BJ (cell line): ENCODE results near the gene OGDH. TPM values are rescaled to one million over a fixed set of nuclear protein-coding genes. Genes with fewer than 3 reads are reported as not detected.
"Not testable (repeated sequence)": the region's sequence is repeated elsewhere in the genome, so short reads cannot be mapped to it uniquely, and the experiment has no call there.

ENCODE experiments used
- CTCF ChIA-PET: fragments of 350-600 bp; formaldehyde crosslinking; extraction: SDS; loops from one replicate; lab custom pipeline; 2021; ENCODE audit warnings: antibody characterized with exemption, inconsistent platforms; lab: Yijun Ruan, JAX
- POLR2A ChIA-PET: fragments of 300-600 bp; sonication (Branson Sonifier 250); formaldehyde crosslinking; extraction: SDS; loops from one replicate; lab custom pipeline; 2021; ENCODE audit warnings: antibody characterized with exemption; lab: Charles Lee
- DNase-seq: peaks from one replicate; pipeline ENCODE4 v3.0.0-alpha.2; 2011; ENCODE audit warnings: low read depth
- H3K27me3 ChIP-seq: 2 replicates; pipeline ENCODE4 v1.6.0; 2011; ENCODE audit warnings: low read length; ENCODE audit not compliant: control insufficient read depth, insufficient read depth
- H3K36me3 ChIP-seq: 2 replicates; pipeline ENCODE4 v1.5.1; 2011; ENCODE audit warnings: low read length; ENCODE audit not compliant: control insufficient read depth, insufficient read depth
- H3K4me3 ChIP-seq: 2 replicates; pipeline ENCODE4 v1.5.1; 2011; ENCODE audit warnings: low read depth, mild to moderate bottlenecking, control low read depth, low read length
- polyA plus RNA-seq: library from polyadenylated mRNA; depleted of rRNA; stranded (reverse); fragments of >200 nt; gene quantifications from 2 replicates; pipeline ENCODE4 v1.2.3, GENCODE V29; 2011
- TF ChIP-seq, protein P1 (sequence below): IDR thresholded peaks from 2 replicates; pipeline ENCODE4 v1.5.1; 2011; ENCODE audit warnings: low read depth, mild to moderate bottlenecking, control low read depth, inconsistent platforms, low read length, moderate library complexity; ENCODE audit not compliant: insufficient read depth

OGDH gene
- polyA plus RNA-seq, 1 experiment: 51.3 TPM

DNA sequence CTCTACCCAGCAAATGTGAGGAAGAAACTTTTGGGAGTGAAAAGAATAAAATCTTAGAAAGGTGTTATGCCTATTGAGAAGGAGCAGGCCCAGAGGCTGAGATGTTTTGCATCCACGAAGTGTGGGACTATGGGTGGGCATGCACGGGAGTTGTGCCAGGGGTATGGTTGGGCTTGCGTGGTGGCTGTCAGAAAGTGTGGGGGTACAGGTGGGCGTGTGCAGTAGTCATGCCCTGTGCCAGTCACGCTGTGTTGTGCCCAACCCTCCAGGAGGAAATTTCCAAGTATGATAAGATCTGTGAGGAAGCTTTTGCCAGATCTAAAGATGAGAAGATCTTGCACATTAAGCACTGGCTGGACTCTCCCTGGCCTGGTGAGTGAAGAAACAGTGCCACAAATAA, 89.3 kb downstream of the OGDH start:
- TF ChIP-seq, protein P1, sequence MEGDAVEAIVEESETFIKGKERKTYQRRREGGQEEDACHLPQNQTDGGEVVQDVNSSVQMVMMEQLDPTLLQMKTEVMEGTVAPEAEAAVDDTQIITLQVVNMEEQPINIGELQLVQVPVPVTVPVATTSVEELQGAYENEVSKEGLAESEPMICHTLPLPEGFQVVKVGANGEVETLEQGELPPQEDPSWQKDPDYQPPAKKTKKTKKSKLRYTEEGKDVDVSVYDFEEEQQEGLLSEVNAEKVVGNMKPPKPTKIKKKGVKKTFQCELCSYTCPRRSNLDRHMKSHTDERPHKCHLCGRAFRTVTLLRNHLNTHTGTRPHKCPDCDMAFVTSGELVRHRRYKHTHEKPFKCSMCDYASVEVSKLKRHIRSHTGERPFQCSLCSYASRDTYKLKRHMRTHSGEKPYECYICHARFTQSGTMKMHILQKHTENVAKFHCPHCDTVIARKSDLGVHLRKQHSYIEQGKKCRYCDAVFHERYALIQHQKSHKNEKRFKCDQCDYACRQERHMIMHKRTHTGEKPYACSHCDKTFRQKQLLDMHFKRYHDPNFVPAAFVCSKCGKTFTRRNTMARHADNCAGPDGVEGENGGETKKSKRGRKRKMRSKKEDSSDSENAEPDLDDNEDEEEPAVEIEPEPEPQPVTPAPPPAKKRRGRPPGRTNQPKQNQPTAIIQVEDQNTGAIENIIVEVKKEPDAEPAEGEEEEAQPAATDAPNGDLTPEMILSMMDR: no peak
- no peak for DNase-seq
- no peak overlapping the region for H3K4me3 ChIP-seq
- POLR2A ChIA-PET: no interaction called here
- peaks cover 33% of the 10 kb centered on the region for H3K36me3 ChIP-seq
- H3K27me3 ChIP-seq: no peaks in the 10 kb centered on the region
- CTCF ChIA-PET: no interaction called here

DNA sequence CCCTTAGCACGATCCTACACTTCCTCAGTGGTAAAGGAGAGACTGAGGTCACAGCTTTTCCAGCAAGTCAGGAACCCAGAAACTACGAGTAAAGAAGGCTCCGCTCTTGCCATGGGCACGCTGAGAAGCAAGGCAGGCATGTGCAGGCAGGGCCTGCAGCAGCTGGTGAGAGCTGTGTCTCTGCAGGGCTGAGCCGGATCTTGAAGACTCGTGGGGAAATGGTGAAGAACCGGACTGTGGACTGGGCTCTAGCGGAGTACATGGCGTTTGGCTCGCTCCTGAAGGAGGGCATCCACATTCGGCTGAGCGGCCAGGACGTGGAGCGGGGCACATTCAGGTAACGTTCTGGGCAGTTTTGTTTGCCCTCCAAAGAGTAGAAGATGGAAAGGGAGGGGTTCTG, 90.3 kb downstream of the OGDH start:
- Histone ChIP-seq H3K4me3 (no peak overlapping the region), H3K36me3 (peaks cover 34% of the 10 kb centered on the region), H3K27me3 (no peaks in the 10 kb centered on the region)
- ChIA-PET CTCF (no interaction called here), POLR2A (no interaction called here)
- DNase-seq: no peak
- TF ChIP-seq, protein P1: no peak

DNA sequence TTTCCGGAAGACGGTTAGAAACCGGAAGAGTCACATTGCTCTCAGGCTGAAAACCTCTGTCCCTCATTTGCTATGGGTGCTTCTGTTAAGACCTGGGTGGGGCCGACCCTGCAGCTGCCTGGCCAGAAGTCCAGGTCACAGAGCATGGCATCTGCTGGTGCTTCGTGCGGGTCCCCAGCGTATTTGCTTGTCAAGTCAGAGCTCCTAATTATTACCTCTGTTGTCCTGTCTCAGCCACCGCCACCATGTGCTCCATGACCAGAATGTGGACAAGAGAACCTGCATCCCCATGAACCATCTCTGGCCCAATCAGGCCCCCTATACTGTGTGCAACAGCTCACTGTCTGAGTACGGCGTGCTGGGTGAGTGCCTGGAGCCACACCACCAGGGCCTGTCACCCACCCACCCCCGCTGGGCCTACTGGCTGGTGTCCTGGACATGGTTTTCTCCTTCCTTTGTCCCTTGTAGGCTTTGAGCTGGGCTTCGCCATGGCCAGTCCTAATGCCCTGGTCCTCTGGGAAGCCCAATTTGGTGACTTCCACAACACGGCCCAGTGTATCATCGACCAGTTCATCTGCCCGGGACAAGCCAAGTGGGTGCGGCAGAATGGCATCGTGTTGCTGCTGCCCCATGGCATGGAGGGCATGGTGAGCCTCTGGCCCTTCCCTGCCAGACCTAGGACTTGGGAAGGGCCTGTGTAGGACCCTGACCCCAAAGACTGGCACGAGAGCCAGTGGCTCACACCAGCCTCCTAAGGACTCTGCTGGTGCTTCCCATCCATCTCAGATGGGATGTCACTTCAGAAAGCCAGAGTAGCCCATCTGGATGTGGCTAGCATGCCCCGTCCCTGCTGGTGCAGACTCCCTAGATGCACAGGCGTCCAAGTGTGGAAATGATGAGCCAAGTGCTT, 91.0 kb downstream of the OGDH start:
- no peak for DNase-seq
- Histone ChIP-seq H3K27me3 (no peaks in the 10 kb centered on the region), H3K36me3 (peaks cover 37% of the 10 kb centered on the region), H3K4me3 (no peak overlapping the region)
- ChIA-PET CTCF (no interaction called here), POLR2A (no interaction called here)
- TF ChIP-seq, protein P1: no peak

DNA sequence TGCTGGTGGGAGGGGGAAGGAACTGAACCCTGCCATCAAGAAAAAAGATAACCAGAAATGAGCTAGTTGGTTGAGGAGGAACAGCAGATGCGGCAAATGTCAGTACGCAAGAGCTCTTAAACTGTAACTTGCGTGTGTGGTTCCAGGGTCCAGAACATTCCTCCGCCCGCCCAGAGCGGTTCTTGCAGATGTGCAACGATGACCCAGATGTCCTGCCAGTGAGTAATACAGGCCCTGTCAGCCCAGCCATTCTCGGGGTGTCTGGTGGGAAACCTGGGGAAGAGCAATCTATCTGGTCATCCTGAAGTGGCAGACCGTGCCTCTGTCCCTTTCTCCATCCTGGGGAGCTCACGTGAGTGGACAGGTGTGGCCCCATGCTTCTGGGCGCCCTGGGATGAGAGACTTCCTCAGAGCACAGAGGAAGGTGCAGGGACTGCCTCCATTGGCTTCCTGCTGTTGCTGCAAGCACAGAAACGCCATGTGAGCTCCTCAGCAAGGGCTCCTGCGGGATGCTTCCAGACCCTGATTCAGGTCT, 91.7 kb downstream of the OGDH start:
- ChIA-PET POLR2A (interaction anchor here (0.5 kb wide), 1 partner anchor 25 kb away, joined by 3 read pairs; no protein-coding TSS in a partner anchor), CTCF (no interaction called here)
- DNase-seq: no peak
- Histone ChIP-seq H3K27me3 (no peaks in the 10 kb centered on the region), H3K36me3 (peaks cover 37% of the 10 kb centered on the region), H3K4me3 (no peak overlapping the region)
- TF ChIP-seq, protein P1: no peak

DNA sequence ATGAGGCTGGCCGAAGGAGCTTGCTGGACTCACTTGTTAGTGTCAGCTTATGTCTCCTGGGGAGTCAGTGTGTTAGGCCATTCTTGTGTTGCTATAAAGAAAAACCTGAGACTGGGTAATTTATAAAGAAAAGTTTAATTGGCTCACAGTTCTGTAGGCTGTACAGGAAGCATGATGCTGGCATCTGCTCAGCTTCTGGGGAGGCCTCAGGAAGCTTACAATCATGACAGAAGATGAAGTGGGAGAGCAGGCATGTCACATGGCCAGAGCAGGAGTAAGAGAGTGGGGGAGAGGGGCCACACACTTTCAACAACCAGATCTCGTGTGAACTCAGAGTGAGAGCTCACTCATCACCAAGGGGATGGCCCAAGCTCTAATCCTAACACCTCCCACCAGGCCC, 93.2 kb downstream of the OGDH start:
- CTCF ChIA-PET: interaction anchor here (0.8 to 1.0 kb wide), 2 partner anchors 10 to 11 kb away, joined by 3 read pairs; no protein-coding TSS in a partner anchor
- POLR2A ChIA-PET: not testable (repeated sequence)

More for the DNA sequence above, 93.2 kb downstream of the OGDH start:
- H3K36me3 ChIP-seq: peaks cover 35% of the 10 kb centered on the region
- DNase-seq, H3K27me3 ChIP-seq, H3K4me3 ChIP-seq: not testable (repeated sequence)
